Stimulated activated CD4-positive, alpha-beta T cell treated with anti-CD3 and anti-CD28 coated beads, Interleukin-4, amount 100 ng/mL, for 1 hour (primary cell): ENCODE measurements around the gene GPR149.

Source experiments
- DNase-seq: peaks from one replicate; pipeline ENCODE4 v3.0.0-alpha.2; 2020

Gene GPR149

GRCh38 chr3:154338008-154338407 lies 92.0 kb downstream of the GPR149 start:
- no peak for DNase-seq

GRCh38 chr3:154334973-154335420 lies 95.0 kb downstream of the GPR149 start:
- no peak for DNase-seq

- DNase-seq, result no peak
These were observed 102.1 kb downstream of the GPR149 start for GRCh38 chr3:154327871-154328270.

GRCh38 chr3:154324919-154325318 lies 105.1 kb downstream of the GPR149 start:
- no peak for DNase-seq

- peak; percentile 85 for DNase-seq
These were observed 105.9 kb downstream of the GPR149 start, which contains the start of gene DHX36 for GRCh38 chr3:154323891-154324738. TSS of gene DHX36 (minus strand) at chr3:154324487. CDS start at chr3:154324416, 71 bp downstream.

GRCh38 chr3:154316974-154317767 lies 112.8 kb downstream of the GPR149 start:
- no peak for DNase-seq

GRCh38 chr3:154314152-154314551 lies 115.8 kb downstream of the GPR149 start:
- DNase-seq, result no peak

GRCh38 chr3:154310840-154311239 lies 119.2 kb downstream of the GPR149 start:
- DNase-seq, result no peak

GRCh38 chr3:154307363-154307762 lies 122.6 kb downstream of the GPR149 start:
- DNase-seq, result no peak

GRCh38 chr3:154304936-154305335 lies 125.1 kb downstream of the GPR149 start:
- DNase-seq, result no peak

GRCh38 chr3:154304116-154304786 lies 125.7 kb downstream of the GPR149 start:
- no peak for DNase-seq

GRCh38 chr3:154301561-154301960 lies 128.4 kb downstream of the GPR149 start:
- no peak for DNase-seq

GRCh38 chr3:154294016-154294415 lies 136.0 kb downstream of the GPR149 start:
- DNase-seq, result no peak

GRCh38 chr3:154290187-154290586 lies 139.8 kb downstream of the GPR149 start:
- no peak for DNase-seq
